ENCODE measurements around the gene IQUB. TPM values are rescaled to one million over a fixed set of nuclear protein-coding genes. Genes with fewer than 3 reads are reported as not detected.
A peak's percentile ranks its signal among the peaks of the same experiment; 100 is the strongest.

IQUB gene
- total RNA-seq = 10 to 100 TPM in 1 of 8 experiments, 1 to 10 TPM in 3, under 1 TPM in 4; 0.38 to 18.2 (median 1.1) TPM

- in situ Hi-C loops (cut with MboI; ENCODE audit: low pct_unique_long_range_greater_than_20kb in 2 of 9, low sequenced_read_pairs in 9 of 9, unreplicated experiment in 9 of 9) = no loop called here
- WGBS, 10 experiments = 0 to 3% methylated on average over 6 to 8 of the region's 54 CpGs; no CpG with 5 or more reads in 8 of the 10 experiments
- H3K4me3 ChIP-seq = peak within 1 kb of the TSS; percentile 53 to 91 (median 60)
- peak; percentile 79 to 89 (median 87) for ATAC-seq (replicated peaks in 6 of 8)
- H3K4me1 ChIP-seq (replicated peaks in 1 of 2) = peaks cover 0 to 7% of the 10 kb centered on the region in 2 donors
- H3K27ac ChIP-seq = peak within 1 kb of the TSS; percentile 85 to 93
Measured at GRCh38 chr7:123534383-123535260, at the start of gene IQUB. IQUB (minus strand) TSS chr7:123534595; CDS start chr7:123512340, 22,255 bp downstream.

- H3K4me1 ChIP-seq (replicated peaks in 1 of 2) = no peaks in the 10 kb centered on the region
- no peak overlapping the region for H3K27ac ChIP-seq
- in situ Hi-C loops (cut with MboI; ENCODE audit: low pct_unique_long_range_greater_than_20kb in 2 of 9, low sequenced_read_pairs in 9 of 9, unreplicated experiment in 9 of 9) = no loop called here
- 20 to 100% (median 89%) methylated on average over 1 to 4 of the region's 4 CpGs; no CpG with 5 or more reads in 1 of the 10 experiments for WGBS, 10 experiments
- no peak overlapping the region for H3K4me3 ChIP-seq
- no peak for ATAC-seq (replicated peaks in 6 of 8)
Measured at GRCh38 chr7:123583821-123584220, 49.4 kb upstream of the IQUB start.

- no peaks in the 10 kb centered on the region for H3K4me1 ChIP-seq (replicated peaks in 1 of 2)
- H3K27ac ChIP-seq = no peak overlapping the region
- 0 to 80% (median 18%) methylated on average over 1 to 2 of the region's 2 CpGs; no CpG with 5 or more reads in 2 of the 10 experiments for WGBS, 10 experiments
- in situ Hi-C loops (cut with MboI; ENCODE audit: low pct_unique_long_range_greater_than_20kb in 2 of 9, low sequenced_read_pairs in 9 of 9, unreplicated experiment in 9 of 9) = no loop called here
- no peak overlapping the region for H3K4me3 ChIP-seq
- ATAC-seq (replicated peaks in 6 of 8) = no peak
Measured at GRCh38 chr7:123581162-123581459, 46.7 kb upstream of the IQUB start.

GRCh38 chr7:123580406-123581161, 46.2 kb upstream of the IQUB start:
- H3K4me3 ChIP-seq = no peak overlapping the region
- no peaks in the 10 kb centered on the region for H3K4me1 ChIP-seq (replicated peaks in 1 of 2)
- in situ Hi-C loops (cut with MboI; ENCODE audit: low pct_unique_long_range_greater_than_20kb in 2 of 9, low sequenced_read_pairs in 9 of 9, unreplicated experiment in 9 of 9) = no loop called here

GRCh38 chr7:123579416-123579815, 45.0 kb upstream of the IQUB start:
- H3K4me3 ChIP-seq = no peak overlapping the region
- no peak for ATAC-seq (replicated peaks in 6 of 8)
- H3K4me1 ChIP-seq (replicated peaks in 1 of 2) = no peaks in the 10 kb centered on the region
- H3K27ac ChIP-seq = no peak overlapping the region
- in situ Hi-C loops (cut with MboI; ENCODE audit: low pct_unique_long_range_greater_than_20kb in 2 of 9, low sequenced_read_pairs in 9 of 9, unreplicated experiment in 9 of 9) = no loop called here

More at GRCh38 chr7:123580406-123581161, 46.2 kb upstream of the IQUB start:
- no peak overlapping the region for H3K27ac ChIP-seq
- ATAC-seq (replicated peaks in 6 of 8) = peak in 6 of 8 experiments; percentile 44 to 93 (median 76)
- 0 to 88% (median 35%) methylated on average over 3 to 7 of the region's 8 CpGs; no CpG with 5 or more reads in 2 of the 10 experiments for WGBS, 10 experiments

- H3K4me1 ChIP-seq (replicated peaks in 1 of 2) = no peaks in the 10 kb centered on the region
- H3K27ac ChIP-seq = no peak overlapping the region
- 0 to 100% (median 83%) methylated on average over 1 to 2 of the region's 2 CpGs for WGBS, 10 experiments
- H3K4me3 ChIP-seq = no peak overlapping the region
- in situ Hi-C loops (cut with MboI; ENCODE audit: low pct_unique_long_range_greater_than_20kb in 2 of 9, low sequenced_read_pairs in 9 of 9, unreplicated experiment in 9 of 9) = no loop called here
- ATAC-seq (replicated peaks in 6 of 8) = no peak
Measured at GRCh38 chr7:123573896-123574467, 39.6 kb upstream of the IQUB start.

- Histone ChIP-seq H3K4me3 (no peak overlapping the region), H3K27ac (no peak overlapping the region), H3K4me1 (replicated peaks in 1 of 2) (no peaks in the 10 kb centered on the region)
- in situ Hi-C loops (cut with MboI; ENCODE audit: low pct_unique_long_range_greater_than_20kb in 2 of 9, low sequenced_read_pairs in 9 of 9, unreplicated experiment in 9 of 9) = no loop called here
- 12 to 92% (median 57%) methylated on average over 1 to 3 of the region's 3 CpGs; no CpG with 5 or more reads in 3 of the 10 experiments for WGBS, 10 experiments
- no peak for ATAC-seq (replicated peaks in 6 of 8)
Measured at GRCh38 chr7:123573341-123573740, 38.9 kb upstream of the IQUB start.

- in situ Hi-C loops (cut with MboI; ENCODE audit: low pct_unique_long_range_greater_than_20kb in 2 of 9, low sequenced_read_pairs in 9 of 9, unreplicated experiment in 9 of 9) = no loop called here
- Histone ChIP-seq H3K4me1 (replicated peaks in 1 of 2) (no peaks in the 10 kb centered on the region), H3K4me3 (no peak overlapping the region), H3K27ac (no peak overlapping the region)
- ATAC-seq (replicated peaks in 6 of 8) = no peak
- 40 to 100% (median 90%) methylated on average over 1 of the region's 1 CpG; no CpG with 5 or more reads in 5 of the 10 experiments for WGBS, 10 experiments
Measured at GRCh38 chr7:123571684-123572083, 37.3 kb upstream of the IQUB start.

- in situ Hi-C loops (cut with MboI; ENCODE audit: low pct_unique_long_range_greater_than_20kb in 2 of 9, low sequenced_read_pairs in 9 of 9, unreplicated experiment in 9 of 9) = no loop called here
- no peak overlapping the region for H3K27ac ChIP-seq
- WGBS, 10 experiments = 0 to 90% (median 65%) methylated on average over 1 of the region's 1 CpG; no CpG with 5 or more reads in 1 of the 10 experiments
- ATAC-seq (replicated peaks in 6 of 8) = no peak
- H3K4me1 ChIP-seq (replicated peaks in 1 of 2) = no peaks in the 10 kb centered on the region
- H3K4me3 ChIP-seq = no peak overlapping the region
Measured at GRCh38 chr7:123571187-123571586, 36.8 kb upstream of the IQUB start.

- Histone ChIP-seq H3K4me1 (replicated peaks in 1 of 2) (no peaks in the 10 kb centered on the region), H3K4me3 (no peak overlapping the region), H3K27ac (no peak overlapping the region)
- in situ Hi-C loops (cut with MboI; ENCODE audit: low pct_unique_long_range_greater_than_20kb in 2 of 9, low sequenced_read_pairs in 9 of 9, unreplicated experiment in 9 of 9) = no loop called here
- peak in 2 of 8 experiments; percentile 21 to 39 for ATAC-seq (replicated peaks in 6 of 8)
- WGBS, 10 experiments = 0 to 100% (median 54%) methylated on average over 2 to 4 of the region's 4 CpGs; no CpG with 5 or more reads in 1 of the 10 experiments
Measured at GRCh38 chr7:123570390-123571182, 36.2 kb upstream of the IQUB start.

GRCh38 chr7:123569352-123570010, 35.1 kb upstream of the IQUB start:
- no peak for ATAC-seq (replicated peaks in 6 of 8)
- 0 to 100% (median 67%) methylated on average over 1 to 2 of the region's 2 CpGs; no CpG with 5 or more reads in 1 of the 10 experiments for WGBS, 10 experiments
- no peaks in the 10 kb centered on the region for H3K4me1 ChIP-seq (replicated peaks in 1 of 2)
- in situ Hi-C loops (cut with MboI; ENCODE audit: low pct_unique_long_range_greater_than_20kb in 2 of 9, low sequenced_read_pairs in 9 of 9, unreplicated experiment in 9 of 9) = no loop called here
- no peak overlapping the region for H3K27ac ChIP-seq
- H3K4me3 ChIP-seq = no peak overlapping the region

GRCh38 chr7:123562121-123562520, 27.7 kb upstream of the IQUB start:
- in situ Hi-C loops (cut with MboI; ENCODE audit: low pct_unique_long_range_greater_than_20kb in 2 of 9, low sequenced_read_pairs in 9 of 9, unreplicated experiment in 9 of 9) = no loop called here
- no peak overlapping the region for H3K27ac ChIP-seq
- H3K4me3 ChIP-seq = no peak overlapping the region
- no peaks in the 10 kb centered on the region for H3K4me1 ChIP-seq (replicated peaks in 1 of 2)
- ATAC-seq (replicated peaks in 6 of 8) = no peak
